ENCODE data around the gene PLB1. TPM values are rescaled to one million over a fixed set of nuclear protein-coding genes. Genes with fewer than 3 reads are reported as not detected.

Gene PLB1
- polyA plus RNA-seq, 1 donor from 2014 or later = 2.8 TPM

GRCh38 chr2:28613633-28614501 lies 118.0 kb downstream of the PLB1 start:
- no peaks in the 10 kb centered on the region for H3K9me3 ChIP-seq (ENCODE audit: low read length)
- H3K4me3 ChIP-seq (ENCODE audit: low read length) = no peak overlapping the region
- H3K9ac ChIP-seq (ENCODE audit: low read length) = no peak overlapping the region
- no peaks in the 10 kb centered on the region for H3K79me2 ChIP-seq (replicated peaks; ENCODE audit: insufficient read depth, low read length)
- no peaks in the 10 kb centered on the region for H3K9me2 ChIP-seq (ENCODE audit: insufficient read depth, low read length)
- H3K36me3 ChIP-seq (ENCODE audit: insufficient read depth, low read length) = no peaks in the 10 kb centered on the region
- H3K27me3 ChIP-seq (ENCODE audit: insufficient read depth, low read depth, low read length) = no peaks in the 10 kb centered on the region
- H3K4me2 ChIP-seq (ENCODE audit: low read length) = no peak overlapping the region
- TF ChIP-seq MXI1 (conservative IDR thresholded peaks at IDR 0.05; ENCODE audit: poor library complexity, severe bottlenecking) (no peak), EZH2 (IDR thresholded peaks at IDR 0.05; ENCODE audit: borderline replicate concordance, insufficient read depth, low read length, poor library complexity, severe bottlenecking) (no peak), TAF1 (IDR thresholded peaks at IDR 0.05; ENCODE audit: low read depth) (no peak), SMC3 (conservative IDR thresholded peaks at IDR 0.05; ENCODE audit: poor library complexity) (no peak), EP300 (conservative IDR thresholded peaks at IDR 0.05; ENCODE audit: poor library complexity, severe bottlenecking) (no peak), RAD21 (conservative IDR thresholded peaks at IDR 0.05) (no peak), CTCF (IDR thresholded peaks at IDR 0.05; ENCODE audit: poor library complexity, severe bottlenecking) (no peak), POLR2AphosphoS5 (IDR thresholded peaks at IDR 0.05) (no peak)
- TF ChIP-seq, protein P1, sequence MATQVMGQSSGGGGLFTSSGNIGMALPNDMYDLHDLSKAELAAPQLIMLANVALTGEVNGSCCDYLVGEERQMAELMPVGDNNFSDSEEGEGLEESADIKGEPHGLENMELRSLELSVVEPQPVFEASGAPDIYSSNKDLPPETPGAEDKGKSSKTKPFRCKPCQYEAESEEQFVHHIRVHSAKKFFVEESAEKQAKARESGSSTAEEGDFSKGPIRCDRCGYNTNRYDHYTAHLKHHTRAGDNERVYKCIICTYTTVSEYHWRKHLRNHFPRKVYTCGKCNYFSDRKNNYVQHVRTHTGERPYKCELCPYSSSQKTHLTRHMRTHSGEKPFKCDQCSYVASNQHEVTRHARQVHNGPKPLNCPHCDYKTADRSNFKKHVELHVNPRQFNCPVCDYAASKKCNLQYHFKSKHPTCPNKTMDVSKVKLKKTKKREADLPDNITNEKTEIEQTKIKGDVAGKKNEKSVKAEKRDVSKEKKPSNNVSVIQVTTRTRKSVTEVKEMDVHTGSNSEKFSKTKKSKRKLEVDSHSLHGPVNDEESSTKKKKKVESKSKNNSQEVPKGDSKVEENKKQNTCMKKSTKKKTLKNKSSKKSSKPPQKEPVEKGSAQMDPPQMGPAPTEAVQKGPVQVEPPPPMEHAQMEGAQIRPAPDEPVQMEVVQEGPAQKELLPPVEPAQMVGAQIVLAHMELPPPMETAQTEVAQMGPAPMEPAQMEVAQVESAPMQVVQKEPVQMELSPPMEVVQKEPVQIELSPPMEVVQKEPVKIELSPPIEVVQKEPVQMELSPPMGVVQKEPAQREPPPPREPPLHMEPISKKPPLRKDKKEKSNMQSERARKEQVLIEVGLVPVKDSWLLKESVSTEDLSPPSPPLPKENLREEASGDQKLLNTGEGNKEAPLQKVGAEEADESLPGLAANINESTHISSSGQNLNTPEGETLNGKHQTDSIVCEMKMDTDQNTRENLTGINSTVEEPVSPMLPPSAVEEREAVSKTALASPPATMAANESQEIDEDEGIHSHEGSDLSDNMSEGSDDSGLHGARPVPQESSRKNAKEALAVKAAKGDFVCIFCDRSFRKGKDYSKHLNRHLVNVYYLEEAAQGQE (IDR thresholded peaks at IDR 0.05; ENCODE audit: borderline replicate concordance) = no peak
- H2AFZ ChIP-seq (ENCODE audit: low read depth, low read length) = no peak overlapping the region
- H3F3A ChIP-seq (ENCODE audit: insufficient read depth, low read length, poor library complexity, severe bottlenecking) = no peaks in the 10 kb centered on the region
- no peaks in the 10 kb centered on the region for H4K20me1 ChIP-seq (ENCODE audit: insufficient read depth)
- no peak overlapping the region for H3K27ac ChIP-seq (ENCODE audit: low read length)

DNA sequence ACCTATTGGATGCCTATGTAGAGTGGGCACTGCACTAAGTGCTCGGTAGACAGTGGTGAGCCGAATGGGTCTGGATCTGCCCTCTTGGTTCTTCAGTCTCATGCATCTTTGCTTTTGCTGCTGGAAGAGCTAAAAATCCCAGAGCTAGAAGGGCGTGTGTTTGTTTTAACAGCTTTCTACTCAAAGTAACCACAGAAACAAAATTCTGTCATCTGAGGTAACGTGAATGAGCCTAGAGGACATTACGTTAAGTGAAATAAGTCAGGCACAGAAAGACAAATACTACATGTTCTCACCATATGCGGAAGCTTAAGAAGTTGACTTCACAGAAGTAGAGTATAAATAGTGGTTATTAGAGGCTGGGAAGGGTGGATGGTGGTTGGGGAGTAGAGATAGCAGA lies 119.8 kb downstream of the PLB1 start:
- Histone ChIP-seq H3K27me3 (ENCODE audit: insufficient read depth, low read depth, low read length) (no peaks in the 10 kb centered on the region), H3K4me3 (ENCODE audit: low read length) (no peak overlapping the region), H3K36me3 (ENCODE audit: insufficient read depth, low read length) (no peaks in the 10 kb centered on the region), H3K9me3 (ENCODE audit: low read length) (no peaks in the 10 kb centered on the region), H3K27ac (ENCODE audit: low read length) (no peak overlapping the region), H3F3A (ENCODE audit: insufficient read depth, low read length, poor library complexity, severe bottlenecking) (no peaks in the 10 kb centered on the region), H2AFZ (ENCODE audit: low read depth, low read length) (no peak overlapping the region), H3K9ac (ENCODE audit: low read length) (no peak overlapping the region), H3K9me2 (ENCODE audit: insufficient read depth, low read length) (no peaks in the 10 kb centered on the region), H4K20me1 (ENCODE audit: insufficient read depth) (no peaks in the 10 kb centered on the region), H3K79me2 (replicated peaks; ENCODE audit: insufficient read depth, low read length) (no peaks in the 10 kb centered on the region), H3K4me2 (ENCODE audit: low read length) (no peak overlapping the region)
- TF ChIP-seq TAF1 (IDR thresholded peaks at IDR 0.05; ENCODE audit: low read depth) = no peak
- no peak for TF ChIP-seq POLR2AphosphoS5 (IDR thresholded peaks at IDR 0.05)
- no peak for TF ChIP-seq CTCF (IDR thresholded peaks at IDR 0.05; ENCODE audit: poor library complexity, severe bottlenecking)
- TF ChIP-seq RAD21 (conservative IDR thresholded peaks at IDR 0.05) = no peak
- TF ChIP-seq SMC3 (conservative IDR thresholded peaks at IDR 0.05; ENCODE audit: poor library complexity) = no peak

Measured in neural cell (in vitro differentiated cells).